CD4-positive, alpha-beta T cell treated with Interleukin-4 for 1 hour (primary cell): ENCODE results near the gene CRYBA1.
A peak's percentile ranks its signal among the peaks of the same experiment; 100 is the strongest.
"Not testable (repeated sequence)": the region's sequence is repeated elsewhere in the genome, so short reads cannot be mapped to it uniquely, and the experiment has no call there.

Experiments
- DNase-seq, 2 donors: peaks; one replicate each; pipeline ENCODE4 v3.0.0-alpha.2; 2020 to 2022

The CRYBA1 gene

DNA sequence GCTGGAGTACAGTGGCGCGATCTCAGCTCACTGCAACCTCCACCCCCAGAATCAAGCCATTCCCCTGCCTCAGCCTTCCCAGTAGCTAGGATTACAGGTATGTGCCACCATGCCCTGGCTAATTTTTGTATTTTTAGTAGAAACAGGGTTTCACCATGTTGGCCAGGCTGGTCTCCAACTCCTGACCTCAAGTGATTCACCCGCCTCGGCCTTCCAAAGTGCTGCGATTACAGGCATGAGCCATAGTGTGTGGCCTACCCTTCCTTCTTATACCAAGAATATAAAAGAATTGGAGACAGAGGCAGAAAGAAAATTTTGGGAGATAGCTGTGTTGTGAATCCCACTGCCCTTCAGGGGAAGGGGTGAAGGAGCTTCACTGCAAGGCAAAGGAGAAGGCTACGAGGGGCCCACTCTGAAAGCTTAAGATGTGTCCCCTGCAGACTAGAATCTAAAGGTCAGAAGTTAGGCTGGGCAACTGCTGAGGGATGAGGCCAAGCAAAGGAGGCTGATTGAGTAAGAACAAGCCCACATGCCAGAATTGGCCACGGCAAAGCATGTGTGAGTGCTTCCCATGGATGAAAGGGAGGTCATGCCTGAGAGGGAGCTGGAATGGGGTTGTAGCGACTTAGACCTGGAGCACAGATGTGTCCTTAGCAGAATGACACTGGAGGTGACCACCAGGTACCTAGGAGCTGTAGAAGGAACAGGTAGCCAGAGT is 8.4 kb upstream of the CRYBA1 start:
- no peak for DNase-seq

DNA sequence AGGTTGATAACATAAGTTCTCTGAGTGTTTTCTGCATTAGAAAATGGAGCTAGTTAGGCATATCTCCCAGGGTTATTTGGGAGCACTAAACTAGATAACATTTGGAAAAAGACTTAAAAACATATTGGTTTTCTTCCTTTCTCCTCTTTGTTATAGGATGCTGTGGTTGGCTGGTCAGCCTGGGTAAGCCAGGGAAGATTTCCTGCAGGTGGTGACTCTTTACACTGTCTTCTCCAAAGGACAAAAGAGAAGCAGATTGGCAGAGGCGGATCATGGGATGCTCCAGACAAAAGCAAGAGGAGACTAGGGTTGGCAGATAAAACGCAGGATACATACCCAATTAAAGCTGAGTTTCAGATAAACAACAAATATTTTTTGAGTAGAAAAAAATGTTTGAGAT is 6.2 kb upstream of the CRYBA1 start:
- DNase-seq = no peak

DNA sequence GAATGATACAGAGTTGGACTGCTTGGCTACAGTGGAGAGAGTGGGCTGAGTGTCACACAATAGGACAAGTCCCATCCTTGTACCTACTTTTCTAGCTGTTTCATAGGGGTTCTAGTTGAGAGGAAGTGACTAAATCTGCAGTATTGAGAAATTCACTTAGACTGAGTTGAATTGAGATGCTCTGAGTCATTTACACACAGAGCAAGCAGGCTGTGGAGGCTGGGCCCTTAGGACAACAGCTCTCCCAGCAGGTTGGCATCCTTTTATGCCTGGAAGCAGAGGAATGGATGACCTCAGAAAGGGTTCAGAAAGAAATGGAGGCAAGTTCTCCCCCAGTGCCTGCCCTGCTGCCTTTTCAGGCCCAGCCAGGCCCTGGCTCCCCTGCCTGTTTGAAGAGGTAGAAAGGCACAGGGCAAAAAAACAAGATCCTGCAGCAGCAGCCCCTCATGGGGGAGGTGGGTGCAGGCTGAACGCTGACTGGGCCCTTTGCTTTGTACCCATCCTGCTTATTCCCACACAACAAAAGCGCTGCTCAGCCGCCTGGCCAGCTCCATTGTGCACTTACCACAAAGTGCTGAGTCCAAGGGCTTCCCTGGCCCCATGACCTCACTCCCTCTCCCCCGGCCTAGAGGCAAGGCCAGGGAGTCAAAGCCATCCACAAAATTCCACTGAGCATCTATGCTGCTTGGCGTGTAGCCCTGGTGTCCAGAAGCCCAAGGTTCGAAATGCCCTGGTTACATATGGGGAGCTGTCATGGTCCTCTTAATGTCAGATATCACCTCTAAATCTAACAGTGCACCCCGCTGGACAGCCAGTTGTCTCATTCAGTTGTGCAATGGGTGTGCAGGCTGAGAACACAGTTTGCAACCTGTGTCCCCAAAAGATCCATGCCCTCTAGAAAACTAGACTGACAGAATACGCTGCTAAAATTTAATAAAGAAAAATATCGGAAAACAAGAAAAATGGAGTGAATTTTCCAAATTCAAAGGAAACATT is 5.4 kb upstream of the CRYBA1 start:
- DNase-seq = peak in 1 of 2 donors; percentile 39

DNA sequence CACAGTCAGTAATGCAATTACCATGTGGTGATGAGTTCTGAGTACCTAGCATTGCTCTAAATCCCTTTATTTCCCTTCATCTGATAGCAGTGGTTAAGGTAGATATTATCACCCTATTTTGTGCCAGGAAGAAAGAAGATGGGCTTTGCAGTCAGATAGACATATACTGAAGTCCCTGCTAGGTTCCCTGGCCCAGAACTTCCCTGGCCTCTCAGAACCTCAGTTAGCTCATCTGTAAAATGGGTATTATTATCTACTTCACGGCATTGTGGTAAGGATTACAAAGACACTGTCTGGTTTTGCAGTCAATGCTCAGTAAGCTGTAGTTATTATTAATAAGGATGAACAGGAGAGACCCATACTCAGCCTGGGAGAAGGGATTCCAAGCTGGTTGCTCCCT is 4.6 kb upstream of the CRYBA1 start:
- no peak for DNase-seq

DNA sequence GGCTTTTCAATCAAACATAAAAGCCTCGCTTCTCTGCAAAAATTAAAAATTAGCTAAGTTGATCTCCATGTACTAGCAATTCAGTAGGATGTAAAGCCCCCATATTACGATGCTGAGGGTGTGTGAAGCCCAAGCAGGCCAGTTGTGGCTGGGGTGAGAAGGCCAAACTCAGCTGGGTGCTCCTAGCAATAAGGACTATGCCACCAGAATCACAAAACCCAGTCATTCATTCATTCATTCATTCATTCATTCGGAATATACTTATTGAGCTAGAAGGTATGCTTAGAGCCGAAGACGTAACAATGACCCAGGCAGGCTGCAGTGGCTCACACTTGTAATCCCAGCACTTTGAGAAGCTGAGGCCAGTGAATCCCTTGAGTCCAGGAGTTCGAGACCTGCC is 3.9 kb upstream of the CRYBA1 start:
- no peak for DNase-seq

DNA sequence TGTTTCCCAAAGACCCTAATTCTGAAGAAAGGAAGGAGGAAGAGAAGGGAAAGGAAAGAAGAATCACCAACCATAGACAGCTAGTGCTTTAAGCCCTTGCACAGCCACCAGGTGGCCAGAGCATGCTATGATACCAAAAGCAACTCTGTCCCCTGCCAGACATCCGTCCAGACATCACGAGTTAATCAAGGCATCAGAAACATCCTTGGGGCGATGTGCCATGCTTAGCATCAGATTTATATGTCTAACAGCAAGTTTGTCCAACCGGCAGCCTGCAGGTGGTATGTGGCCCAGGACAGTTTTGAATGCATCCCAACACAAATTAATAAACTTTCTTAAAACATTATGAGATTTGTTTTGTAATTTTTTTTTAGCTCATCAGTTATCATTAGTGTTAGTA is 2.9 kb upstream of the CRYBA1 start:
- no peak for DNase-seq

DNA sequence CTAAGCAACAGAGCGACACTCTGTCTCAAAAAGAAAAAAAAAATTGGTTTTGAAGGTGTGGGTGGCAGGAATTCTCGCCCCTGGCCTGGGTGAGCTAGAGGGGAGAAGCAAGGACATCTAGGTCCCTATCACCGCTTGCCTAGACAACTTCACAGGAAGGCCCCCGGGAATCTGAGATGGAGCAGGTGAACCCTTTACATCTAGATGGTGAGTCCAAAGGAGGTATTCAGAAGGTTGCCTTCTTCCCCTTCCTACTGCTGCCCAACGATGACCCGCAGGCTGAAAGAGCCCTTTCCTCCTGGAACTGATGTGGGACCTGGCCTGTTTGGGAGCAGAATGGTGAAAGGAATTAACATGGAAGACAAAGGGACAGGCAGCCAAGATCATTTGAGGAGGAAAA is 1.3 kb upstream of the CRYBA1 start:
- no peak for DNase-seq

DNA sequence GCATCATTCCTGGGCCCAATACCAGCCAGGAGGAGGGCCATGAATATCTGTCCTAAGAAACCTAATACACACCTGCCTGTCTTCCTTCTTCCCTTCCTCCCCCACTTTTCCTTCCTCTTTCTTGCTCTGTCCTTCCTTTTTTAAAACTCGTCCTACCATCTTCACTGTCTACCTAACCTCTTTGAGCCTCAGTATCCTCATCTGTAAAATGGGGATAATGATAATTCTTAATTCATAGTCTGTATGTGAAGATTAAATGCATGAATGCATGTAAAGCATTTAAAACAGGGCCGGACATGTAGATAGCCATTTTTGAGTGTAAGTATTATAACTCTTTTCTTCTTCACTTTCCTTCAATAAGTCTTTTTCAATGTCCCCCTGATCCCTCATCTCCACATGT is 560 bp downstream of the CRYBA1 start:
- DNase-seq = no peak

DNA sequence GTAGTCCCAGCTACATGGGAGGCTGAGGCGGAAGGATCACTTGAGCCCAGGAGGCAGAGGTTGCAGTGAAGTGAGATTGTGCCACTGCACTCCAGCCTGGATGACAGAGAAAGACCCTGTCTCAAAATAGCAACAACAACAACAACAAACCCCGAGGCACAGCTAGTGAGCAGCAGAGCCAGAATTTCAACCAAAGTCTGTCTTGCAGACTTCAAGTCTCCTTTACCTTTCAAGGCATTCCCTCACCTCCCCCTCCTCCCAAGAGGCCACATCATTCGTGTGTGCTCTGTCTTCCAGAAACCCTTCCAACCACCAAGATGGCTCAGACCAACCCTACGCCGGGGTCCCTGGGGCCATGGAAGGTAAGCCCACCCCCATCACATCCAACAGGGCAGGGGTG is 2.2 kb downstream of the CRYBA1 start:
- no peak for DNase-seq

DNA sequence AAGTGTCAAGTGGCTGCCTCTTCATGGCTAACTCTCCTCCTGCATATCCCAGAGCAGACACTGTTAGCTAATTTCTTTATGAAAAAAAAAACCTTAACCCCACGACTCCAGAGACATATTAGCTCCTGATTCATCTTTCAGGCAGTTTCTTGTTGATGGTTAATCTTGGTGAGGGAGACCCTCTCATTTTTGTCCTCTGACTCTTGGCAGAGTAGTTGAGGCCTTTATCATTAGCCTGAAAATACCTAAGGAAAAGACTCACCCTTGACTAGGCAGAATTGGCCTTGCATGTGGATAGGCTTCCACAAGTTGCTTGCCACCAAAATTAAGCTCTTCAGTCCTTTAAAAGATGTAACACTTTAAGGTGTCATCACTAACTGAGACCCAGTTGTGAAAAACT is 4.0 kb downstream of the CRYBA1 start:
- DNase-seq = no peak

DNA sequence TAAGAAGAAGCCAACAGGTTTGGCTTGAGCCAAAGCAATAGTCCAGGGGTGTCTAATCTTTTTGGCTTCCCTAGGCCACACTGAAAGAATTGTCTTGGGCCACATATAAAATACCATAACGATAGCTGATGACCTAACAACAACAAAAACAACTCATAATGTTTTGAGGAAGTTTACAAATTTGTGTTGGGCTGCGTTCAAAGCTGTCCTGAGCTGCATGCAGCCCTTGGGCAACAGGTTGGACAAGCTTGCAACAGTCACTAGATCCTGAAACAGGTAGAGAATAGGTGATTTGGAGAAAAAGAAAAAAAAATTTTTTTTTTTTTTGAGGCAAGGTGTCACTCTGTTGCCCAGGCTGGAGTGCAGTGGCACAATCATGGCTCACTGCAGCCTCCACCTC is 4.5 kb downstream of the CRYBA1 start:
- no peak for DNase-seq

DNA sequence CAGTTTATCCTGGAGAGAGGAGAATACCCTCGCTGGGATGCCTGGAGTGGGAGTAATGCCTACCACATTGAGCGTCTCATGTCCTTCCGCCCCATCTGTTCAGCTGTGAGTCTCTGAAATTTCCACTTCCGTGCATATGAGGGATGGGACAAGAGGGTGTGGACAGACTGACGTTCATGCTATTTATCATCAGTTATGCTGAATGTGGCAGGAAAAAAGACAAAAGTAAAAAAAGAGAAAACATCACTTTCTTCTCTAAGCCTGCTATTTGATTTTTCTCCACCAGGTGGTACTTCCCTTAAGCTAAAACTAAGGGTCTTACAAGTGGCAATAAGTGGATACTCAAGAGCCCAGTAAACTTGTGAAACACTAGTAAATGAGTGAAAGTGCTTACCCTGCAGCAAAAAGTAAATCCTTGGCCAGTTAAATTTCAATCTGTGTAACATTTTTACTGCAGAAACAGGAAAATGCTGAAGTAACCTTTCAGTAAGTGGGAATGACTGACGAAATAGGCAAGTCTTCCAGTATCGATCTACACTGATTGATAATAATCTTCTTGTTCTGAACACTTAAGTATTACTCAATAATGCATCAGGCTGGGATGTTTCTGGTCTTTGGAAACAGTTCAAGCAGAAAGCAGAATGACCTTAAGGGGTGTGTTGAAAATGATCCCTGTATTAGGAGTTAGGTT is 5.6 kb downstream of the CRYBA1 start:
- DNase-seq = peak in 1 of 2 donors; percentile 27

DNA sequence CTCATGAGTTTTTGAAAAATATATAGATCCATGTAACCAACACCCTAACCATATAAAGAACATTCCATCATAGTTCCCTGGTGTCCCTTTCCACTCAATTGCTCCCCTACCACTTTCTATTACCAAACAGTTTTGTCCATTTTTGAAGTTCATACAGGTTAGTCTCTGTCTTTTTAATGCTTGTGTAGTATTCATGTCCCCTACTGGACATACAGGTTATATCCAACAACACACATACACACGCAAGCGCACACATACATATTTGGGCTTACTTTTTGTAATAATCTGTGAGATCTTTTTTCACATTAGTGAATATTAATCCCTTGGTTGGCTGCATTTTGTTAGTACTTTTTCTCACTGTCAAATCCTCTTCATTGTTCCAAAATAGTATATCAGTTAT is 6.4 kb downstream of the CRYBA1 start:
- DNase-seq = no peak

DNA sequence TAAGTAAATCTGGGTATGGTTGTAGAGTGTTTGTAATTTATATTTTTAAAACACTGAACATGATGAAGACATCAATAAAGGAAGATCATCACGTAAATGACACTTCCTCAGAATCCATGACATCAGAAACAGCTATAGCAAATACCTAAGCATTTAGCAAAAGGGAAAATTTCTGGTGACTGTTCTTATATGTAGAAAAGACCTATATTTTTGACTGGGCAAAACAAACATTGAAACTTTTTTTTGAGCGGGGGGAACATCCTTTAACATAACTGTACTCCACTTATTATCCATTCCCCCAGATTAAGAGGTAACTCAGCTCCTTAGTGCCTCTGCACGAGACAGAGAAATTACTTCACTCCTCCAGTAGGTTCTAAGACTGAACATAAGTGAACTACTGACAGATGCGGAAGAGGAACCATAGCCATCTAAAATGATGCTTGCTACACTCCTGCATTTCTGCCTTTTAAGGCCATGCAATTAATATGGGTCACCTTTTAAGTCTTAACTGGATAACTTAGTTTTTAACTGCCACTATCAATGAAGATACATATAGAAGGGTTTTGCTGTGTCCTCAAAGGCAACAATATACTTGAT is 9.4 kb downstream of the CRYBA1 start:
- DNase-seq = no peak

DNA sequence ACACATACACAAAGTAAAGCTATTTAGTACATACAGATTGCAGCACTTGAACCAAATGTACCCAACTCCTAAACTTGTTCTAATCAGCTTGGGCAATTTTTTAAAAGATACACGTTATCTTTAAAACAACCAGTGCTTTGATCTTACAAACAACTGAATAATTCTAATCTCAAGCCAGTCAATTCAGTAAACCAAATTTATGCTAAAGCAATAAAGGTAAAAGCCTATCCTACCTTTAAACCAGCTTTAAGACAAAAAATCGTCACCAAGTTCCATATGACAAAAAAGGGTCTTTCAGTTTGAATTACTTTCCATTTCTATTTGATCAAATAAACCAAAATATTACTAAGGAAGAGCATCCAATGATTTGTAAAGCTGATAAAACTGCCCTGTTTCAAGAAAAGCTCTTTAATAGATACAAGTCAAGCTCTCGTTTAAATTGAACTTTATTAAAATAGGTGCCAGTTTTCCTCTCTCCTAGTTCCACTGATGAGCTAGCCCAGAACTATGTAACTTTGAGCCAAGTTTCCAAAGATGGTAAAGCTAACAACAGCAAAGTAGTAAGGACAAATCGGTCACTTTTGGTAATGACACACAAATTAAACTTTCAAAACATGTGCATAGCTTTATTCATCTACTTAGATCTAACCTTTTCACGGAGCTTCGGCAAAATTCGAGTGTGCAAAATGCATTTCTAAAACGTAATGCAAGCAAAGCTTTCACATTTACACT is 10.2 kb downstream of the CRYBA1 start:
- no peak for DNase-seq

DNA sequence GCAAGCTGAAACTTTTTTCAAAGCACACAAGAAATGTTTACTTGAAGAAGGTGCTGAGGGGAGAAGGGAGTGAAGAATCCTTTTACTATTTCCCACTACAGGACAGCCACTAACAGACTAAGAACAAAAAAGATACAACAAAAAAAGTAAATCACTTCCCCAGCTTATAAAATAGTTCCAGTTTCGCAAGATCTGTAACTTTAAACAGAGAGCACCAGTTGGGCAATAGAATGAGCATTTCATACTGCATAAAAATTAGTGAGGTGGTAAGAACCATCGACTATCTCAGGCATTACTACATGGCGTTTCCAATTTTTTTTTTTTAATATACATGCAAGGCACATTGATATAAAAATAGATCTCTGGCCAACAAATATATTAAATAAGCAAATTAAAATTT is 11.1 kb downstream of the CRYBA1 start:
- DNase-seq = no peak

DNA sequence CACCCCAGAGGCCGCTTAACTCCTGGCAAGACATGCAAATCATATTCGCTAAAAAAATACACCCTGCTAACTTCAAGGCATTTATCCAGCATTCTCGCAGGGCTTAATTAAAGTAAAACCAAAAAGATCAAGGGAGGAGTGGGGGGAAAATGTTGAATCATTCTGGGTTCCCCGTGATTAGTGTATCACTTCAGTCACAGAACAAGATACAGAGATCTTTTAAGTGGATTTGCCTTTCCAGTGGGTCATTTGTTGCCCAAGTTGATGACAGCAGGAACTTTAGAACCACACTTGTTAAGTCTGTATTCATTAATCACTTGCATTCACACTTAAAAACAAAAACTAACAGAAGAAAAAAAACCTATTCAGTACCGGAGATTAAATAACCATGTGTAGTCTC is 17.3 kb downstream of the CRYBA1 start:
- no peak for DNase-seq

DNA sequence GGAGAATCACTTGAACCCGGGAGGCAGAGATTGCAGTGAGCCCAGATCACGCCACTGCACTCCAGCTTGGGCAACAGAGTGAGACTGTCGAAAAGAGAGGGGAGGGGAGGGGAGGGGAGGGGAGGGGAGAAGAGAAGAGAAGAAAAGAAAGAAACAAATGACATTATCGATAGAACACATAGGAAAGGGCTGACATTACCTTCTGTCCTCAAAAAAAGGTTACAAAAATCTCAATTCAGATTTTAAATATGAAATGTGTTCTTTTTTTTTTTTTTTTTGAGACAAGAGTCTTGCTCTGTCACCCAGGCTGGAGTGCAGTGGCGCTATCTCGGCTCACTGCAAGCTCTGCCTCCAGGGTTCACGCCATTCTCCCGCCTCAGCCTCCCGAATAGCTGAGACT is 25.3 kb downstream of the CRYBA1 start:
- DNase-seq = not testable (repeated sequence)

DNA sequence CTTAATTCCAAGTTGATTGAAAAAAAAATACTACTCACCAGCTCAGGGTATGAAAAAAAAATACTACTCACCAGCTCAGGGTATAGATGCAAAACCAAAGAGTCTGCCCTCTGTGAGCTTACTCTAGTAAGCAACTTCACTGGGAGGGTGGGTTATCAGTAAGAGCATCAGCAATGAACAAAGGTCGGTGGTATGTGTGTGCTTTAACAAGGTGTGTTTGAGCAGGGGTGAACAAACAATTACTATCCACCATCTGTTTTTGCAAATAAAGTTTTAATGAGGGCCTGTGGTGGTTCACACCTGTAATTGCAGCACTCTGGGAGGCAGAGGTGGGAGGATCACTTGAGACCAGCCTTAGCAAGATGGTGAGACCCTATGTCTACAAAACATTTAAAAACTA is 27.3 kb downstream of the CRYBA1 start:
- no peak for DNase-seq

DNA sequence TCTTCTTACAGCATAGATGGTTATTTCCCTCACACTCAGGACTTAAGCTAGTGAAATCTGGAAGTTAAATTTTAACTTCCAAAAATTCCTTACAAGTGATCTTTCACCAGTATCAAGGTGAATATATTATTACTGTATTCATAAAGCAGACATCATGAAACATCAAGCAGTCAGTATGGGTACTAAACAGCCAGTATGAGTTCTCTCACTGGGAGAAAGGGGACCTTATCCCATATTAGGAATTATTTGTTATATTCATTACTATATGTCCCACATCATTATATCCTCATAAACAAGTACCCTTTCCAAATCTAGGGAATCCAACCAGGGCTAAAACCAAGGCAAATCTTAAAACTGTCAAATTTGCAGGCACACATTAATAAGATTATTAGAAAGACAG is 32.0 kb downstream of the CRYBA1 start:
- DNase-seq = no peak

DNA sequence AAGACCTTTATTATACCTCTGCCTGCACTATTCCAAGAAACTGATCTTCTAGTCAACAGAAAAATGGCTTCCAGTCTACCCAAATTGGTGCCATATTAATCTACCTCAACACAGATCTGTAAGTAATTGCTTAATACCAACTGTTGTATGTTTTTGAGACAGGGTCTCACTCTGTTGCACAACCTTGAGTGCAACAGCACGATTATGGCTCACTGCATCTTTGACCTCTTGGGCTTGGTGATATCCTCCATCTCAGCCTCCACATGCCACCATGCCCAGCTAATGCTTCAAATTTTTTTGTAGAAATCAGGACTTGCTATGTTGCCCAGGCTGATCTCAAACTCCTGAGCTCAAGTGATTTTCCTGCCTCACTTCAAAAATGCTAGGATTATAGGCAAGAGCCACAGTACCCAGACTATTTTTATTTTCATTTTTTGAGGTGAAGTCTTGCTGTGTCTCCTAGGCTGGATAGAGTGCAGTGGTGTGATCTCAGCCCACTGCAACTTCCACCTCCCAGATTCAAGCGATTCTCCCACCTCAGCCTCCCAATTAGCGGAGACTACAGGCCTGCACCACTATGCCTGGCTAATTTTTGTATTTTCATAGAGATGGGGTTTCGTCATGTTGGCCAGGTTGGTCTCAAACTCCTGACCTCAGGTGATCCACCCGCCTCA is 32.9 kb downstream of the CRYBA1 start:
- no peak for DNase-seq

DNA sequence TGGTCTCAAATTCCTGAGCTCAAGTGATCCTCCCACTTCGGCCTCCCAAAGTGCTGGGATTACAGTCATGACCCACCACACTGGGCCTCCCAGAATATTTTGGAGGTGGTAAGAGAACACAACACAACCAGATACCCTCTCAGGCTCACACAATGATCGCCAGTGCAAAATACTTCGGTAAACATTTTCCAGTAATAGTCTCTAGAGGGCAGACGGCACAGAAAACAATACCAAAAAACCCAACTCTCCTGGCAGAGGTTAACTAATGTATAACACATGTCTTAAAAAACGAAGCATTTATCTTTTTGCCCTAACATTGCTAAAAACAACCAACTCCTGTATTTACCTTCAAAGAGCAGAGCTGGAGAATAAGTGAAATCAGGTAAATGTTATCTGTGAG is 36.8 kb downstream of the CRYBA1 start:
- no peak for DNase-seq
